ENCODE data around the gene SYT6.

Gene SYT6

DNA sequence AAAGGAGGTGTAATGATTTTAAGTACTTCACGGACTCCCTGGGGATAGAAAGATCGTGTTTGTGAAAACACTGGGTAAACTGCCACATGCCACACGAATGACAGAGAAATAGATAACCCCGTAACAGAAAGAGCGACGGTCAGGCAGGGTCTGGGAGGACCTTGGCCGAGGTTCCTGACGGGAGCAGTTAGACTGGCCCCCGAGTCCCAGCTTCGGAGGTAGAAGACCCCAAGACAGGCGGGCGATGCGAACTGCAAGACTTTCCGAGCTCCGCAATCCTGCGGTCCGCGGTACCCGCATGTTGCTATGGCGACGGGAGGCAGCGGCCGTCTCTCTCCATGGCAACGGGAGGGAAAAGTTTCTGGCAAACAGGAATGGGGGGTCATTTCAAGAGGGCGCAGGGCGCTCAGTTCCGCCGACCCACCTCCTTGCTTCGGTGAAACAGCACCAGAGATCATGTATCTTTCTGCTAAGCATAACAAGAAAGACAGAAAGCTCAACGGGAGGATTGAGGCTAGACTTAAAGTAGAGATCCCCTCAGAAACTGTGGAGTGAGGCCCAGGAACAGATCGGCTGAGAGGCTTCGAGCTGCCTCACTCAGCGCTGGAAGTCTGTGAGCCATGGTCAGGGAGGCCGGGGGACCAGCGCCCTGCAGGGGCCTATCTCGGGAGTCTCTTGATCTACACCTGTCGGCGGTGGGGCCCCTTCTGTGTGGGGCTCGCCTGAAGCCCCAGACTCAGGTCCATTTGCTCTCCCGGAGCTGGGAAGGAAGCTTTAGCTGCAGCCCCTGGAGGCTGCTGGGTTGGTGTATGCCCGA, 685 bp upstream of the SYT6 start:
- no peak for DNase-seq

DNA sequence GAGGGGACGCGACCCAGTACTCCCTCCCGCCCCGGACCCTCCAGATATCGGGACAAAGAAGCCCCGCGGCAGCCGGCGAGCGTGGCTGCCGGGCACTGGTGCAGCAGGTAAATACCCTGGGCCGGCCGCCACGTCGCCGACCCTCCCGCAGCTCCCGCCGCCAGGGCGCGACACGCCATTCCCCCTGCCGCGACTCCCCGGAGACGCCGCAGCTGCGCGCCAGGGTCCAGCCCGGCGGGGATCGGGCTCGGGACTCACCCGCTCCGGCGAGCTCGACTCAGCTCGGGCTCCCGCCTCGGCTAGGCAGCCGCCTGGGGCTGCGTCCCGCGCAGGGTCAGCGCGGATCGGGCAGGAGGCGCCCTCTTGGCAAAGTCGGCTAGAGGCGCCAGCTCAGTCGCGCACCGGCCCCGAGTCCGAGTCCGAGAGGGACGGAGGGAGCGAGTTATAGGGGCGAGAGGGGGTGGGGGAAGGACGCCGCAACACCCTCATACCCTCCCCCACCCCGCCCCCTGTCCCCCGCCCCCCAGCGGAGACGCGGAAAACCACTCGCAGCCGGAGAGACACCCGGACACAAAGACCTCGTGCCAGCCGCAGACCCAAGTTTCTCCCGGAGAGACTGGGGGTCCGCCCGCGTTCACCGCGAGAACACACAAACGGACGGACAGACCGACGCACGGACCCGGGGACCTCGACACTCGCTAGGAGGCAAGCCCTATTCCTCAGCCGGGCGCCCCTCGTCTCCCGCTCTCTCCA, 985 bp downstream of the SYT6 start:
- no peak for DNase-seq

DNA sequence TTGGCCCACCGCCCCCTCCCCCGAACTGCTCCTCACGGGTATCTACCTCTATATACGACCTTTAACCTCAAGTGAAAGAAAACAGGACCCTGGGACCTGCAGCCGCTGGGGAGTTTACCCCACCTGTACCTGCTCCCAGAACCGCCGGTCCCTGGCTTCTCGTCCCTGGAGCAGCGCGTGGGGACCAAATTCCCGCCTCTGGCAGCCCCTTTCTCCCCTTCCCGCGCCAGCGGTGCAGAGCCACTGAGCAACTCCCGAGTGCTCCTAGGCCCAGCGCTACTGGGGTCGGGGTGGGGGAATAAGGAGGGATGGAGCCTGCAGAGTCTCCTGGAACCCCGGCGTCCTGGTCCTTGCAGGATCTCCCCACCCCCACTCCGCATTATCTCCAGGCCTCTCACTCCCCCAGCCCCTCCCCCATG, 1.6 kb downstream of the SYT6 start:
- DNase-seq = no peak

DNA sequence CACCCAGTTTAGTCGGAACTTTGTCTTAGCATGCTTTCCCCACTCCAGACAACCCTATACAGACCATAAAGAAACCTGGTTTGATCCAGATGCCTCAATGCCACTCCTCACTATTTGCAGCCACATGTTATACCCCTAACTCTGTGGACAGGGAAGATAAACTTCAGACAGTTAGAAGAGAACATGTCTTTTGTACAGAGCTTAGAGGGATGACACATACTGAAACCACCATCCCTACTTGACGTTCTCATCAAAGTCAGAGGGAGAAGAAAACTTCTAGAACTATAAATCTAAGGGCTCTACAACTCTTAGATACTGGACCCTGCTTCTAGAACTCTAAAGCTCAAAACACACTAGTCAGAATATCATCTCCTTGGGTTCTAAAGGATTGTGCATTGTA, 3.7 kb downstream of the SYT6 start:
- DNase-seq = no peak

DNA sequence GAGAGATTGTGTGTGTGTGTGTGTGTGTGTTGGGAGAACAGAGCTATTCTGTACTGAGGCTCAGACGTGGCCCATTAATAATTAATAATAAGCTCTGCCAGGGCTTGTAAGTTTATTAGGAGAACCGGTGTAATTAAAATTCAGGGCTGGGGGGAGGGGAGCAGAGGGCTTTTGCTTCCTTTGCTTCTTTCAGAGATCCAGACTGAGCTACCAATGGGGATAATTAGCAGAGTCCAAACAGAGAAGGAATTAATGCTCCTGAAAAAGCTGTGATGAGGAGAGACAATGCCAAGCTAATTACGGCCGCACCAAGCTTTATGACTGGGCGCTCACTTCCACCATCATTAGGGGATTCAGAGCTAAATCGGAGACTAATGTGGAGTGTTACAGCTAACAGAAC, 4.5 kb downstream of the SYT6 start:
- no peak for DNase-seq

DNA sequence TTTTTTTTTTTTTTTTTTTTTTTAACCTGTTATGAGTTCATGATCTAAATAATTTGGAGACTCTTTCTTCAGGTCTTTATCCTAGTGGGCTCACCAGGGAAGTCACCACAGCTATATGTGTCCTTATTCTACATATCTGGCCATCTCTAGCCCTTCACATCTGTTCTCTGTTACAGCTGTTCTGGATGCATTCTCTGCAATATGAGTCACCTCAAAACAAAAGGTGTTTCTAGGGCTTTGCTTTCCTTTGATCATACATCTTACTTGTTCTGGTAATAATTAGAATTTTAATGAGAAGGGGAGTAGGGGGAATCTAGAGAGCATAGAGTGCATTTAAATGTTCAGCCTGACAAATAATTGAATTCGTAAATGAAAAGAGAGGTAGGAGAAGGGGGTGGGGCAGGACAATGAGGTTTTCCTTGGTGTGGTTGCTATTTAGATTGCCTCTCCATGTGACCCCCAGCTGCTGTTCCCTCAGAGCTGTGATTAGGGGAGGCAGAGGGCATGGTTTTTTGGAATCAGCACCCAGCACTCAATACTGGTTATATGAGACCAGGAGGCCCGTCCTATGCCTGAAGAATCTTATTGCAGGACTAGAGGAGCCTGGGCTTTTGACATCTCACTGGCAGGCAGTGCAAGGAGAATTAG, 8.0 kb downstream of the SYT6 start:
- no peak for DNase-seq

DNA sequence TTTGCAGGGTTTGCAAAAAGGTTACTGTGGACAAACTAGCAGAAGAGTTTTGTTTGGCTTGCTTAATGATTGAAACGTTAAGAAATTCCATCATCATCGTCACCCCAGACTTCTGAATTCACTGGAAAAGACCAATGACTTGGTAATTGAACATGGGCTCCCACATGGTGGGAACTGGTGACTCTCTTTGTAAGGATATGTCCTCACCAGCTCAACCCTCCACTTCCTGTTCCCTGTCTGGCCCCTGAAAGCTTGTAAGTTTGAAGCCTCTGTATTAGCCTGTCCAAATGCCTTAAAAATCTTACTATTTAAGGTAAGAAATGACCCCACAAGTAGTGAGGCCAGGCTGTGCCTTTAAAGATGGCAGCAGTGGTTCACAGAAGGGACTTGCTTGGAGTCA, 9.7 kb downstream of the SYT6 start:
- DNase-seq = no peak

DNA sequence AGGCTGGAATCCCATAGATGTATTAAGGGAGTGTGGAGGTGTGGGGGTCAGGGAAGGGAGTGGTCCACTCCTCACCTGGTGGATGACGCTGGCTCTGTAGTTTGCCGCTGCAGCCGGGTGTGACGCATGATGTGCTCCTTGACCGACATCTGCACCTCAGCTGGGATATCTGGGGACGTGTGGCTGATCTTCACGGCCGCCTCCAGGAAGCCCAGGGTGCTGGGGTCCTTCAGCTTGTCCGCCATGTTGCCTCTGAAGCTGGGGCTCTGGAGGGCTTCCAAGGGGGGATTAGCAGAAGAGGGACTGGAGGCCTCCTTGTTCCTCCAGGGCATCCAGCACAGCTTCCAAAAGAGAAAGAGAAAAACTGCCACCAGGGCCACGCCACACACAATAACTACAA, 14.1 kb downstream of the SYT6 start:
- DNase-seq = no peak

DNA sequence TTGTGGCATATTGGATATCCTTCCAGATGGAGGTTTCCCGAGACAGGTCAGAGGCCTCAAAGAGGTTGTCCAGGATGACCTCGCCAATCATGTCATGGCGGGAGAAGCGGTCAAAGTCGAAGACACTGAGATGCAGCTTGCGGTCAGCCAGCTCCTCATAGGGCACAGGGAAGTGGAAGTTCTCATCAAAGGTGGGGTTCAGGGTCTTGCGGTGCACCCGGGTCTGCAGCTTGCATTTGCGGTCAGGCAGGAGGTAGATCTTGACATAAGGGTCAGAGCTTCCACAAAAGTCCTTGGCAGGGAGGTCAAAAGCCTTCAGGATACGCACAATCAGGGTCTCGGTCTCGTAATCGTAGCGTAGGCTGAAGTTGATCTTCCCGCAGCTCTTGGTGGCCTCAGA, 16.2 kb downstream of the SYT6 start:
- no peak for DNase-seq

DNA sequence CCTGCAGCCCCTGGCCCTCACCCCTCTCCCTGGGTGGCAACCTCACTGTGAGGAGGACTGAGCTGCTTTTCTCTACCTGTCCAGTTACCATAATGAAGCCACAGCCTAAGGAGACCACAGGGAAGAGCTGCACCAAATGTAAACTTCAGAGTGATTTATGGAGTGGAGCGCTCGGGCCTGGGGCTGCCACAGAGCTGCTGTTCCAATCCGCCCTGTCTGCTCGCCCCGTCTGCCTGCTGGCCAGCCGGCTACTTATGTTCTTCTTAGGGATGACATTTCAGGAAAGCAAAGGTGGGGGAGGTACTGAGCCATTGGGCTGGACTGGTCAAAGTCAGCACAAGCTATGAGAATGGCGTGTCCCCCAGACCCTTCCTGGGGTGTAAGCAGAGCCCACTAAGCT, 17.9 kb downstream of the SYT6 start:
- no peak for DNase-seq

DNA sequence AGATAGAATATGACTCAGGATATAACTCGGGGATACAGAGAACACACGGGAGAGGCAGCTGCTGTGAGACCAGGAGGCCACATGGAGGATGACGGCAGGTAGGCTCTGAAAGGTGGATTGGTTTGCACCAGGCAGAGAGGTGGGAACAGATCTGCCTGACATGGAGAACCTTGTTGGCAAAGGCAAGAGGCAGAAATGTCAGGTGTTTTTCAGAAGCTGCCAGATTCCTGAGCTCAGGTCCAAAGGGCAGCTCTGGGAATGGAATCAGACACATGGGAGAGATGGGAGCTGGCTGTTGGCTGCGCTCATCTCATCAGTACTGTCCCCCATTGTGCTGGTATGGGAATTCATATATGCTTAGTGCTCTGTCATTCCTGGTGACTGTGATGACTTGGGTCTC, 19.2 kb downstream of the SYT6 start:
- no peak for DNase-seq

DNA sequence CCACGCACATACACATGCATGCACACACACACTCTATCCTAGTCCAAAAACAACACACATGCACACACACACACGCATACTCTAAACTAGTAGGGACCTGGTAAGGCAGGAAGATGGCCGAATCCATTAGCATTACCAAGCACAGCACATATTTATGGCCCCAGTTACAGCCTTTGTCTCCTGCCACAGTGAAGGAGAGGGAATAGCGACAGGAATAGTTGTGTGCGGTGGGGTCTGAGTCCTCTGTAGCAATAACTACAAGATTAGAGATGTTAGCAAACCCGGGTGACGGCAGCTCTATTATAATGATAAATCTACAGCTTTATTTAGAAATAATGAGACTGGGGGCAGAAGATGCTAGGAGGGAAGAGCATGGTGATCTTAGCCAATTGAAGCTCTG, 20.5 kb downstream of the SYT6 start:
- DNase-seq = no peak

DNA sequence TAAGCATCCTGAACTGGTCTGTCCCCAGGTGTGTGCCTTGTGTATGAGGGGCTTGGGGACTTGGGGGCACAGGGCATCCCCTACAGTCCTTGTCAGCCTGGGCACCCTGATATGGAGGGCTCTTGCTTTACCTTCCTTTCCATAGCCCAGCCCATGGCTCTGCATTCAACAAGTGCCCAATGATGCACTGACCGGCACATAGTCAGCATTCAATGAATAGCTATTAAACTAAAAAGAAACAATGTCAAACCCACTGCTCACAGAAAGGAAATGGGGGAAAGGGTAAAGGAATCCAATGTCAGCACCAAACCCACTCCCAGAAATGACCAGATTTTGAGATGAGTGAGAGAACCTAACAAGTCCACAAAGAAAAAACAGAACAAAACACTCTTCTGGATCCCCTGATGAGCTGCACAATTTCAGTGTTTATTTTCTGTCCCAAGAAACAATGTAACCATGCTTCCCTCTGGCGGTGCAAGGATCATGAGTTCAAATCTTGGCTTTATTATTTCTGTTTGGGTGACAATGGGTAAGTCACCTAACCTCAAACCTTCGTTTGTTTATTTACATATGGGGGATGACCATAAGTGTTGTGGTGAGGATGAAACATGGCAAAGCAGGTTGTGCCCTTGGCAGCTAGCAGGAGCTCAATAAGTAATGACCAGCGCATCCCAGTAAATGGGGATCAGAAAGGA, 22.0 kb downstream of the SYT6 start:
- DNase-seq = no peak

DNA sequence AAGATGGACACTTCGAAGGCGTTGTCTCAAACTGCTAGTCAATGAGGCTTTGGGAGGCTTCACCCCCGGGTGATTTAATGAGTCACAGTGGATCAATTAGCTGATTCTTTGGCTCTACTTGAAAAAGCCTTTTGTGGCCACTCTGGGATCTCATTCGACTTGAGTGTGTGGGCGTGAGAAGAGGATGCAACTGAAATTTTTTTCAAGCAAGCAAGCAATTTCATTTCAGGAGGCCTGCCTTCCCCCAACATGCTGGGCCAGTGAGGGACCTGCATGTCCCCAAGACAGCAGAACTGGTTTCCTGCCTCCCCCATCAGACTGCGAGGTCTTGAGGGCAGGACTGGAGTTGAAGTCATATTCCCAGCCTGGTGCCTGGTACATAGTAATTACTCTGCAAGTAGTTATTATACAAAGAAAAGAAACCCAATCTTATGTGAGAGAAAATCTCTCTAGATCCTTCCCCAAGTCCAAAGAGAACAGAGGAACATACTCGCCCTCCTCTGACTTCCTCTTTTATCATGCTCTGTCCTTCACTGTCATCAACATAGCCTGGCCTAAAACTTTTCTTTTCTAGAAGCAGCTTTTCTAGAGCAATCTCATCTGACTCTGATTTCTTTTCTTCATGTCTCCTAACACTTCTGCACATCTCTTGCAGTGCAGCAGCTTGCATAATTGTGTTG, 22.7 kb downstream of the SYT6 start:
- no peak for DNase-seq

DNA sequence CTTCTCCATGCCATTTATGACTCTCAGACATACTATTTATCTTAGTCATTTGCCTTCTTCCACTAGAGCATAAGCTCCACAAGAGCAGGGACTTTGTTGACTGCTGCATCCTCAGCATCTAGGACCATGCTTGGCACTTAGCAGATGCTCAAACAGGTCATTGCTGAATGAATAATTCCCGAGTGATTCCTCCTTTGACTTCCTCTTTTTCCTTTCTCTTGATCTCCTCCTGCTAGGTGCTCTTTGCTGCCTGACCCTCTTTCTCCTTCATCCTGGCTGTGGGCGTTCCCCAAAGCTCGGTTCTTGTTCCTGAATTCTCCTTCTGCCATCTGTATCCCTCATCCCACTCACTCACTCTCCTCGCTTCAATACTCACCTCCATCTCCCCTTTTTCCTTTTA, 23.5 kb downstream of the SYT6 start:
- DNase-seq = no peak

DNA sequence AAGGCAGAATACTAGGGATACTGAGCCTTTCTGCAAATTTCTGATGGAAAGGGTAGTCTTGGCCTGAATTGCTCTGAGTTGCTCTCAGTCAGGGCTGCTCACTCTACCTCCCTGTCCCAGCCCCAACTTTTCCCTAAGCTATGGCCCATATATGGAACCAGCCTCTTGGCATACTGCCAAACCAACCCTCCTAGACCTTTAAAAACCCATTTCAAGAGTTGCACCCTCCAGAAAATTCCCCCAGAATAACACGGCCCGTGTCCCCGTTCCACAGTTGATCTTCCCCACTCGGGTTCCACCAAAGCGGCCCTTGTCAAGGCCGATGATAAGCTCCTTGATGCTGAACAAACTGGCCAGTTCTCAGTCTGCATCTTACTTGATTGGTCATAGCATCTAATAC, 25.4 kb downstream of the SYT6 start:
- no peak for DNase-seq

DNA sequence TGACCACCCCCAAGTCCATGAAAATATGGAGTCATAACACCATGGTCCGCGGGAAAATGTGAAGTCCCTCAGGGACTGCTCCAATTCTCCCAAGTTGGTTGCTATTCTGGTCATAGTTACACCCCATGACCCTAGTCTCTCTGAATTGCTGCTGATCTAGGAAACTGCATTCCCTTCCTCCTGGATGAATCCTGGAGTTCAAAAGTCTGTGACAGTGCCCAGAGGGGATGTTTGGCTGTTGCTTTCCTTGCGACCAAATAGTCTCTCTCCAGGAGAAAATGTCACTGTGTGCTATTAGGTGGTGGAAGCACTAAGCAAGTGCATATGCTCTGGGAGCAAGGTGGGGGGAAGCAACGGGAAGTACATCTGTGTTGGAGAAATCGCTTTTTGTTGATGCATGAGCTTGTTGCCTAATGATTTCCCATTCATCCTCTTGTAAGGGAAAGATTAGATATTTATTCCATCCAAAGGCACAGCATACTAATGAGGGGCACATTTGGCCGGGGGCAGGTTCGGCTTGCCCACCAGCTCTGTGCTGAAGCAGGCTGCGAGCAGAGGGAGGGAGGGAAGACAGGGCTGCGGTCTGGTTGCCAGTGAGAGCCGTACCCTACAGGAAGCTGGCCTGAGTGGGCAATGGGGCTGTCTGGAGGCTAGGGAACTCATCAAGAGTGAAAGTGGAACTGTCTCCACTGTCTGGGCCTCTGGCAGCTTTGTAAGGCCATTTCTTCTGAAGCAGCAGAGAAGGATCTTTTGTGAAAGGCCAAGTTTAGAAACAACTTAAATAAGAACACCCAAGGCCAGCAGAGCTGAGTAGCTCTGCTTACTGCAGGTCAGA, 27.2 kb downstream of the SYT6 start:
- no peak for DNase-seq

DNA sequence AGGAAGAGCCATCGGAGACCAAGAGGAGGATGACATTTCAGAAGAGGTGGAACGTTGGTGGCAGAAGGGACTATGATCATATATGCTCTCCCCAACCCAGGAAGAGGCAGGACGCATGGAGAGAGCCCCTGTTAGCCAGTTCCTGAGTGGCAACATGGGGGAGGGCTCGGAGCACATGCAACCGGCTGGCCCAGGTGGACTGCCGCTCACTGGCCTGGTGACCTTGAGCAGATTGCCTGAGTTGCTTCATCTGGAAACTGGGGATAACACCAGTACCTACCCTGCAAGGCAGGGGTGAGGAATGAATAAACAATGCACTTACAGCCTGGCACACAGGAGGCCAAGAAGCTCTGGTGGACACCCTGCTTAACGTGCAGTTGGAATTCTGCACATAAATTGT, 29.0 kb downstream of the SYT6 start:
- no peak for DNase-seq

DNA sequence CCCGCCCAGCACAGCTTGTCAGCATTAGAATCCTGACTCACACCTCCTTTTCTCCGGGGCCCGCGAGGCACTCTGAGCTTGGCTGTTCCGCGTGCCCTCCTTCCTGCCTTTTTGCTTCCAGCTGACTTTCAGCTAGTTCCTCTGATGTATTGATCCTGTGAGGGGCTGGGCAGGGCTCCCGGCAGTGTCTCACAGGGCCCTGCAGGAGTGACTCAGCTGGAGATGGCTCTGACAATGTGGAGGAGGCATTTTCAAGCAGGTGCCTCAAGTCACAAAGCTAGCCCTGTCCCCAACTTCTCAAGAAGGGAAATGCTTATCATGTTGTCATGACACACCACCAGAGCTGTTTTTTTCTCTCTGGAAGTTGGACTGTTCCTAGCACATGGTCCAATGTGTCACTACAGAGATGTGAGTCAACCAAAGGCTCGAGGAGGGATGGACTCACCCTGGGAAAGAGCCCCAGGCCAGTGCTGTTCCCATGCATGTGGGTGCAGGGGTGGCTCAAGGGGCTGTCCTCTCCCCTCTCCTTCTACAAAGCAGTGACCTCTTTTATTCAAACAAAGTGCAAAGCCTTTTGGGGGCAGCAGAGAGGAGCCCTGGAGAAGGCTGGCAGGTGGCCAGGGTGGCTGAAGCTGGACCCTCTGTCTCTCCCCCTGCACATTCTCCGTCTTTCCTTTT, 30.6 kb downstream of the SYT6 start:
- DNase-seq = no peak

DNA sequence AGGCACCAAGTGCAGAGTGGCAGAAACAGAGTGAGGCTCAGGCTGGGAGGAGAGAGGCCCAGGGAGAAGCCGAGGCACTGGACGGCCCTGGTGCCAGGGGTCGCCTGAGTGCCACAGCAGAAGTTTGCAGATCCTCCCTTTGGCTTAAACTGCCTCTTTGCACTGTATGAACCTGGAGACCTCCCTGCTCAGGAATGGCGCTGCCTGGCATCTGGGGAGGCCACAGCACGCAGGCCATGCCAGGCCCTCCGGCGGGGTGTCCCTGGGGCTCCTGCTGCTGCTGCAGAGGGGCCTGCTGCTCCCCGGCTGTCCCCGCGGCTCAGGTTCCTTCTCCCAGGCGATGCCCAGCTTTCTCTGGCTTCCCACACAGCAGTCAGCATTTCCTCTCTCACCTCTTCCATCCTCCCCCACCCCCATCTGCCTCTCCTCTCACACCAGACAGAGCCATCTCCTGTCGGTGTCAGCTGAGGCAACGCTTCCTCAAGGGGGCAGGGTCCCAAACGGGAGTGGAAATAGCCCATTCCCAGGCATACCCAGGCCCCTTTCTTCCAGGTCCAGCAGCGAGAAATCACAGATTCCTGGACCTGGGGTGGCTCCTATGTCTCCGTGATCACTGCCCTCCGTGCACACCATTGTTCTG, 35.2 kb downstream of the SYT6 start:
- DNase-seq = no peak

DNA sequence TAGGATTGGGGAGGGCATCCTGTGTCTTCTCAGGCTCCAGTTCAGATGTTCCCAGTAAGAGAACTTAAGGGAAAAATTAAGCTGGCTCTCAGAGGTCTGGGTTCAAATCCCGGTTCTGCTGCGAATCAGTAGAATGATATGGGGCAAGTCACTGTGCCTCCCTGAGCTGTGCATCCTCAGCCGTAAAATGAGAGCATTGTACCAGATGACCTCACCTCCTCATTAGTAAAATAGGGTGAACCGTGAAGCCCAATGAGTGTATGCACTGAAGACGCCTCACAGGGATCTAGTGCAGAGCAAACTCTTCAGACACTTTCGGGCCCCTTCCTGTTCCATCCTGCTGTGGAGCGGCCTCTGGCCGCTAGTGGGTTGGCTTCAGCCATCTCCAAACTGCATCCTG, 36.0 kb downstream of the SYT6 start:
- no peak for DNase-seq
